Transverse colon (tissue), 4 donors: ENCODE results near the gene TMTC1. TPM values are rescaled to one million over a fixed set of nuclear protein-coding genes. Genes with fewer than 3 reads are reported as not detected.

ENCODE experiments used
- DNase-seq: peaks from one replicate; pipeline ENCODE4 v3.0.0-alpha.2; 2019
- H3K27ac ChIP-seq, 4 donors: fragments of 200-600 bp; sonication (generic); 2 replicates each; pipeline ENCODE4 v1.5.1; 2016 to 2018; ENCODE audit warnings: inconsistent platforms in 4 of 4
- H3K27me3 ChIP-seq: fragments of 200-600 bp; sonication (generic); 2 replicates; pipeline ENCODE4 v1.5.1; 2017; ENCODE audit warnings: inconsistent platforms
- H3K36me3 ChIP-seq, 4 donors: fragments of 200-600 bp; sonication (generic); 2 replicates each; pipeline ENCODE4 v1.5.1; 2017 to 2019; ENCODE audit warnings: inconsistent platforms in 4 of 4
- H3K4me1 ChIP-seq, 4 donors: fragments of 200-600 bp; sonication (generic); 2 replicates each; pipeline ENCODE4 v1.5.1; 2017 to 2020; ENCODE audit warnings: inconsistent platforms in 4 of 4
- H3K4me3 ChIP-seq, 4 donors: fragments of 200-600 bp; sonication (generic); 1 replicate in 1 of 4; 2 replicates in 3 of 4; pipeline versions ENCODE4 v1.5.1 to v1.6.1; 2017 to 2019; ENCODE audit warnings: inconsistent platforms in 4 of 4
- H3K9me3 ChIP-seq, 2 donors: fragments of 200-600 bp; sonication (generic); 2 replicates each; pipeline ENCODE4 v1.5.1; 2017 to 2019; ENCODE audit warnings: inconsistent platforms in 2 of 2
- EP300 ChIP-seq: sonication (generic); formaldehyde crosslinking; IDR thresholded peaks from one replicate; pipeline ENCODE4 v1.6.1; 2017; ENCODE audit warnings: antibody characterized with exemption, low read depth
- POLR2A ChIP-seq: fragments of 450-650 bp; IDR thresholded peaks from one replicate; pipeline ENCODE4 v1.6.1; 2016; ENCODE audit warnings: antibody characterized with exemption, mild to moderate bottlenecking, moderate library complexity
- POLR2AphosphoS5 ChIP-seq, 3 donors: sonication (generic); formaldehyde crosslinking; IDR thresholded peaks; one replicate each; pipeline ENCODE4 v1.6.1; 2016; ENCODE audit warnings: antibody characterized with exemption in 3 of 3
- WGBS, 2 donors: methylation state at CpG; one replicate each; pipeline ENCODE4 v1.1.5; 2018; ENCODE audit warnings: low coverage in 1 of 2; 5-methylcytosine and 5-hydroxymethylcytosine counted together
- in situ Hi-C, 4 donors: fragments of 200-750 bp; cut with MboI; loops; one replicate each; pipeline versions ENCODE4 v1.15.0 to v1.15.1; 2017; ENCODE audit warnings: low sequenced_read_pairs in 3 of 4, low pct_ligation_motif_present in 1 of 4, low pct_unique_long_range_greater_than_20kb in 1 of 4
- intact Hi-C: fragments of 100-400 bp; cut with DNase I; formaldehyde crosslinking; loops from one replicate; pipeline ENCODE4 v1.15.1; 2023; ENCODE audit warnings: low total_unique reads
- total RNA-seq, 4 donors: library from RNA; depleted of rRNA; stranded (reverse); fragments of >200 nt; gene quantifications; one replicate each; pipeline ENCODE4 v1.1.0, GENCODE V29; 2016
- TF ChIP-seq, protein P1 (sequence below), 5 experiments: fragments of 200-600 bp in 3 of 5; fragments of 450-650 bp in 2 of 5; sonication (generic) in 3 of 5; IDR thresholded peaks; 1 replicate in 2 of 5; 2 replicates in 3 of 5; pipeline ENCODE4 v1.5.1; 2016 to 2017; ENCODE audit warnings: antibody characterized with exemption in 5 of 5, inconsistent platforms in 3 of 5, mild to moderate bottlenecking in 2 of 5, moderate library complexity in 1 of 5

The TMTC1 gene
- total RNA-seq, 4 donors from 2014 or later = 10.2 to 26.9 (median 16.9) TPM

DNA sequence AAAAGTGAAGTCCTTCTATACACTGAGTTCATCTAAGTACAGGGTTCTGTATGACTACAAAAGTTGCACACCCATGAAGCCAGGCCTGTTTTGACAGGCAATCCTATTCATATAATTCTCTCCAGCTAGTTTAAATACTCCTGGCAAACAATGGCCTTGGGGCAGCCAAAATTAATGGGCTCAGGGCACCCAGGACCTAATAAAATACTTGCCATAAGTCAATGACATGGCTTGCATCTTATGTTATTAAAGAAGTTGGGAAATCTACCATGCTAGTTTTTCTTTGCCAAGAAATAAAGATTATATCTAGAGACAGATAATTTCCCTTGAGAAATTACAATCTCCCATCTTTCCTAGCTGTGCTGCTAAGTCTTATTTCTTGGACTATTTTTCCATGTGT, 11.1 kb upstream of the TMTC1 start:
- no peak overlapping the region for H3K27ac ChIP-seq
- H3K4me1 ChIP-seq = no peaks in the 10 kb centered on the region
- intact Hi-C loops (no loop called here), in situ Hi-C loops (no loop called here)
- no peak overlapping the region for H3K4me3 ChIP-seq
- H3K9me3 ChIP-seq = no peaks in the 10 kb centered on the region
- TF ChIP-seq POLR2AphosphoS5 (IDR thresholded peaks at IDR 0.05) = no peak
- no peak for TF ChIP-seq POLR2A
- TF ChIP-seq, protein P1, sequence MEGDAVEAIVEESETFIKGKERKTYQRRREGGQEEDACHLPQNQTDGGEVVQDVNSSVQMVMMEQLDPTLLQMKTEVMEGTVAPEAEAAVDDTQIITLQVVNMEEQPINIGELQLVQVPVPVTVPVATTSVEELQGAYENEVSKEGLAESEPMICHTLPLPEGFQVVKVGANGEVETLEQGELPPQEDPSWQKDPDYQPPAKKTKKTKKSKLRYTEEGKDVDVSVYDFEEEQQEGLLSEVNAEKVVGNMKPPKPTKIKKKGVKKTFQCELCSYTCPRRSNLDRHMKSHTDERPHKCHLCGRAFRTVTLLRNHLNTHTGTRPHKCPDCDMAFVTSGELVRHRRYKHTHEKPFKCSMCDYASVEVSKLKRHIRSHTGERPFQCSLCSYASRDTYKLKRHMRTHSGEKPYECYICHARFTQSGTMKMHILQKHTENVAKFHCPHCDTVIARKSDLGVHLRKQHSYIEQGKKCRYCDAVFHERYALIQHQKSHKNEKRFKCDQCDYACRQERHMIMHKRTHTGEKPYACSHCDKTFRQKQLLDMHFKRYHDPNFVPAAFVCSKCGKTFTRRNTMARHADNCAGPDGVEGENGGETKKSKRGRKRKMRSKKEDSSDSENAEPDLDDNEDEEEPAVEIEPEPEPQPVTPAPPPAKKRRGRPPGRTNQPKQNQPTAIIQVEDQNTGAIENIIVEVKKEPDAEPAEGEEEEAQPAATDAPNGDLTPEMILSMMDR (IDR thresholded peaks at IDR 0.05) = no peak
- no peak for TF ChIP-seq EP300
- DNase-seq = no peak
- no peaks in the 10 kb centered on the region for H3K36me3 ChIP-seq
- no peaks in the 10 kb centered on the region for H3K27me3 ChIP-seq

DNA sequence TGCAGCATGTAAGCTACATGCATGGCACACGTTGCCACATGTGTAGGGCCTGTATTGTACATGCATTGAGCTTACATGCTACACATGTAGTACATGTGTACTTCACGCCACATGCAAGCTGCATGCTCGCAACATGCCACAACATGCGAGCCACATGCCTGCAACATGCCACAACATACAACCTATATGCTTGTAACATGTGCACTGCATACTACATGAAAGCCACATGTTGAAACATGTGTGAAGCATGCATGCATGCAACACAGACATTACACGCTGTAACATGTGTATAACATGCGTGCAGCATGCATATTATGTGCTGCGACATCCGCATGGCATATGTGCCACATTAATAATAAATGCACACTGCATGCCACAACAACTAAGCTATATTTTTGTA, 9.1 kb upstream of the TMTC1 start:
- no peak overlapping the region for H3K4me3 ChIP-seq
- in situ Hi-C loops = no loop called here

DNA sequence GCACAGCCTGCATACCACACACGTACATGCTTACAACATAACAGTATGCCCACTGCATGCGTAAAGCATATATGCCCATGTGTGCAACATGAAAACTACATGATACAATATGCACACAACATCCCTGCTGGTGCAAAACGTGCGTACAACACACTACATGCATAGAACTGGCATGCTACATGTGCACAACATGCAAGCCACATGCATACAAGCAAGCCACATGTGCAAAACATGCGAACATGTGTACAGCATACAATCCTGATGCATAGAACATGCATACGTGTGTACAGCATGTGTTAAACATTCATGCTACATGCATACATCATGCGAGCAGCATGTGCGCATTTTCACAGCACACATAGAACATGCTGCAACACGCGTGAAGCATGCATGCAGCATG, 8.4 kb upstream of the TMTC1 start:
- Histone ChIP-seq H3K27ac (no peak overlapping the region), H3K4me3 (no peak overlapping the region), H3K9me3 (no peaks in the 10 kb centered on the region), H3K36me3 (no peaks in the 10 kb centered on the region), H3K4me1 (no peaks in the 10 kb centered on the region), H3K27me3 (no peaks in the 10 kb centered on the region)
- 96% methylated on average over 10 of the region's 10 CpGs; no CpG with 5 or more reads in 1 of the 2 donors for WGBS, 2 donors
- intact Hi-C loops = no loop called here
- no peak for DNase-seq
- in situ Hi-C loops = no loop called here
- TF ChIP-seq EP300 (no peak), POLR2A (no peak), POLR2AphosphoS5 (IDR thresholded peaks at IDR 0.05) (no peak)
- TF ChIP-seq, protein P1 (IDR thresholded peaks at IDR 0.05) = no peak

More for the DNA sequence above, 9.1 kb upstream of the TMTC1 start:
- Histone ChIP-seq H3K27ac (no peak overlapping the region), H3K27me3 (no peaks in the 10 kb centered on the region), H3K4me1 (no peaks in the 10 kb centered on the region), H3K36me3 (no peaks in the 10 kb centered on the region), H3K9me3 (no peaks in the 10 kb centered on the region)
- intact Hi-C loops = no loop called here
- TF ChIP-seq, protein P1 (IDR thresholded peaks at IDR 0.05) = no peak
- TF ChIP-seq POLR2A = no peak
- no peak for TF ChIP-seq EP300
- TF ChIP-seq POLR2AphosphoS5 (IDR thresholded peaks at IDR 0.05) = no peak
- no peak for DNase-seq
- WGBS, 2 donors = 87% methylated on average over 8 of the region's 8 CpGs; no CpG with 5 or more reads in 1 of the 2 donors

DNA sequence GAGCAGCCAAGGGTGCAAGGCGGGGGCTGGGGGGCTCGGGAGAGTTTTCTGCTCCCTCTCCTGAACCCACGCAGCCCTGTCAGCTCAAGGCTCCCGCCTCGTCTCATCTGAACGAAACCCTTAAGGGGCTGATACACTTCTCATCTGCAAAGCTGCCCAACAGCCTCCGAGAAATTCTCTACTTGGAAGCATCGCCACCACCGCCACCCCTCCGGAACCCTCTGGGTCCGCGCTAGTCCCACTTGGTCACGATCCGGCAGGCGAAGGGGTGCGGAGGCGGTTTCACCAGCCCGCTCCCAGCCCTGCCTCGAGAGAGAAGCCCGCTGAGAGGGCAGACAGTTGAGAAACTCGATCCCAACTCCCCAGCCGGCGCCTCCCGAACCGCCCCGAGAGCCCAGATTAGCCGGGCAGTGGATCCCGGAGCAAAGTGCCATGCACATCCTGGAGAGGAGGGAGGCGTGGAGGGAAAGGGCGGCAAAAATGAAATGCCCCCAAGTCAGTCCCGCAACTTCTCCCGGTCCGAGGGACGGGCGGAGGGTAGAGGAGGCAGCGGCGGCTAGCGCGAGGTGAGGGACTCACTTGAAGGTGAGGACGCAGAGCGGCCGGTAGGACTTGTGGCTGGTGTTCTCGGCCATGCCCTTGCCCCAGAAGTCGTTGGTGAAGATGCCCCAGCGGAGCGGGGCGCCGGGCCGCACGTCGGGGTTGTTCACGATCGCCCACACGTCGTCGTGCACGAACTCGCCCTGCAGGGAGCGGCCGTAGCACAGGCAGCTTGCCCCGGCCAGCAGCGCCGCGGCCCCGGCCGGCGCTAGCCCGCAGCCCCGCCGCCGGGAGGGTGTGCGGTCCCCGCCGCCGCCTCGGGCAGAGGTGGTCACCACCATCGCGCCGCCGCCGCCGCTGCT, 620 bp downstream of the TMTC1 start:
- Histone ChIP-seq H3K27me3 (peaks cover 47% of the 10 kb centered on the region), H3K36me3 (no peaks in the 10 kb centered on the region), H3K4me3 (peak overlapping the region; percentile 55 to 75 (median 60)), H3K9me3 (no peaks in the 10 kb centered on the region), H3K27ac (peak overlapping the region; percentile 78 to 88 (median 82)), H3K4me1 (peaks cover 0 to 8% (median 0%) of the 10 kb centered on the region in 4 donors)
- TF ChIP-seq, protein P1 (IDR thresholded peaks at IDR 0.05) = no peak
- TF ChIP-seq EP300 (no peak), POLR2A (no peak), POLR2AphosphoS5 (IDR thresholded peaks at IDR 0.05) (no peak)
- intact Hi-C loops (no loop called here), in situ Hi-C loops (no loop called here)
- 11% methylated on average over 43 of the region's 82 CpGs; no CpG with 5 or more reads in 1 of the 2 donors for WGBS, 2 donors
- no peak for DNase-seq
